ENCODE data around the gene SLC26A1. TPM values are rescaled to one million over a fixed set of nuclear protein-coding genes. Genes with fewer than 3 reads are reported as not detected.

The SLC26A1 gene
- total RNA-seq, 1 experiment from 2014 or later = 1.8 TPM

DNA sequence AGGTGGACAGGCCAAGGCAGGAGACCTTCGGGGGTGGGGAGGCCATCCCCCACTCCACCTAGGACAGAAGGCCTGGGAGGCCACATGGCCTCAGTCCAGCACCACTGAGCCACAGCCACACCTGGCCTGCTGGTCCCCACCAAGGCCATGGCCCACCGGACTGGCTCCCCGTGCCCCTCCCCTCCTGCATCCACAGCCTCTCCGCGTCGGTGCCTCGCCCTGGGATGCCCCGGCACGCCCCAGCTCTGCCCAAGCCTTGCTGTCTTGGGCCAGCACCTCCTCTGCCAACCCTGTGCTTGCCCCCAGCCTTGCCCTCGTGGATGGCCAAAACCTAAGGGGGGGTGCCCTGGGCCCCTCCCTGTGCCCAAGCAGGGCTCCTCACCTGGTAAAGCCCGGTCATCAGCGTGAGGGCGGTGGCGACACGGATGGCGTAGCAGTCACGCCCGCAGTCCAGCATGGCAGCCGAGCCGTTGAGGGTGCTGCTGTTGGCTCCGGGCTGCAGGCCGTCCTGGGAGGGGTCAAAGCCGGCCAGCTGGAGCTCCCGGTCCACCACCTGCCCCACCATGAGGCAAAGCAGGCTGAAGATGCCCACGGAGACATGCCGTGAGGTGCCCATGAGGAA lies 2.3 kb downstream of the SLC26A1 start:
- intact Hi-C loops (cut with micrococcal nuclease; ENCODE audit: unreplicated experiment) (no loop called here), in situ Hi-C loops (cut with HindIII; ENCODE audit: low pct_unique_long_range_greater_than_20kb, low sequenced_read_pairs) (no loop called here)
- no peak for TF ChIP-seq TCF7L2 (IDR thresholded peaks at IDR 0.05; ENCODE audit: low read depth, low read length)
- TF ChIP-seq SIN3A (IDR thresholded peaks at IDR 0.05; ENCODE audit: borderline replicate concordance, insufficient read depth, low read depth, low read length) = no peak
- TF ChIP-seq, protein P1, sequence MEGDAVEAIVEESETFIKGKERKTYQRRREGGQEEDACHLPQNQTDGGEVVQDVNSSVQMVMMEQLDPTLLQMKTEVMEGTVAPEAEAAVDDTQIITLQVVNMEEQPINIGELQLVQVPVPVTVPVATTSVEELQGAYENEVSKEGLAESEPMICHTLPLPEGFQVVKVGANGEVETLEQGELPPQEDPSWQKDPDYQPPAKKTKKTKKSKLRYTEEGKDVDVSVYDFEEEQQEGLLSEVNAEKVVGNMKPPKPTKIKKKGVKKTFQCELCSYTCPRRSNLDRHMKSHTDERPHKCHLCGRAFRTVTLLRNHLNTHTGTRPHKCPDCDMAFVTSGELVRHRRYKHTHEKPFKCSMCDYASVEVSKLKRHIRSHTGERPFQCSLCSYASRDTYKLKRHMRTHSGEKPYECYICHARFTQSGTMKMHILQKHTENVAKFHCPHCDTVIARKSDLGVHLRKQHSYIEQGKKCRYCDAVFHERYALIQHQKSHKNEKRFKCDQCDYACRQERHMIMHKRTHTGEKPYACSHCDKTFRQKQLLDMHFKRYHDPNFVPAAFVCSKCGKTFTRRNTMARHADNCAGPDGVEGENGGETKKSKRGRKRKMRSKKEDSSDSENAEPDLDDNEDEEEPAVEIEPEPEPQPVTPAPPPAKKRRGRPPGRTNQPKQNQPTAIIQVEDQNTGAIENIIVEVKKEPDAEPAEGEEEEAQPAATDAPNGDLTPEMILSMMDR (IDR thresholded peaks at IDR 0.05) = no peak
- TF ChIP-seq, protein P2, sequence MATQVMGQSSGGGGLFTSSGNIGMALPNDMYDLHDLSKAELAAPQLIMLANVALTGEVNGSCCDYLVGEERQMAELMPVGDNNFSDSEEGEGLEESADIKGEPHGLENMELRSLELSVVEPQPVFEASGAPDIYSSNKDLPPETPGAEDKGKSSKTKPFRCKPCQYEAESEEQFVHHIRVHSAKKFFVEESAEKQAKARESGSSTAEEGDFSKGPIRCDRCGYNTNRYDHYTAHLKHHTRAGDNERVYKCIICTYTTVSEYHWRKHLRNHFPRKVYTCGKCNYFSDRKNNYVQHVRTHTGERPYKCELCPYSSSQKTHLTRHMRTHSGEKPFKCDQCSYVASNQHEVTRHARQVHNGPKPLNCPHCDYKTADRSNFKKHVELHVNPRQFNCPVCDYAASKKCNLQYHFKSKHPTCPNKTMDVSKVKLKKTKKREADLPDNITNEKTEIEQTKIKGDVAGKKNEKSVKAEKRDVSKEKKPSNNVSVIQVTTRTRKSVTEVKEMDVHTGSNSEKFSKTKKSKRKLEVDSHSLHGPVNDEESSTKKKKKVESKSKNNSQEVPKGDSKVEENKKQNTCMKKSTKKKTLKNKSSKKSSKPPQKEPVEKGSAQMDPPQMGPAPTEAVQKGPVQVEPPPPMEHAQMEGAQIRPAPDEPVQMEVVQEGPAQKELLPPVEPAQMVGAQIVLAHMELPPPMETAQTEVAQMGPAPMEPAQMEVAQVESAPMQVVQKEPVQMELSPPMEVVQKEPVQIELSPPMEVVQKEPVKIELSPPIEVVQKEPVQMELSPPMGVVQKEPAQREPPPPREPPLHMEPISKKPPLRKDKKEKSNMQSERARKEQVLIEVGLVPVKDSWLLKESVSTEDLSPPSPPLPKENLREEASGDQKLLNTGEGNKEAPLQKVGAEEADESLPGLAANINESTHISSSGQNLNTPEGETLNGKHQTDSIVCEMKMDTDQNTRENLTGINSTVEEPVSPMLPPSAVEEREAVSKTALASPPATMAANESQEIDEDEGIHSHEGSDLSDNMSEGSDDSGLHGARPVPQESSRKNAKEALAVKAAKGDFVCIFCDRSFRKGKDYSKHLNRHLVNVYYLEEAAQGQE (IDR thresholded peaks at IDR 0.05; ENCODE audit: insufficient read depth in 1 of 2, low read depth in 2 of 2, low read length in 1 of 2) = no peak
- no peak for TF ChIP-seq POLR2AphosphoS5 (IDR thresholded peaks at IDR 0.05; ENCODE audit: low read depth, low read length)
- H3K27me3 ChIP-seq (ENCODE audit: control insufficient read depth, insufficient read depth, low read length) = no peaks in the 10 kb centered on the region
- no peak for ATAC-seq
- peaks cover 18% of the 10 kb centered on the region for H3K4me1 ChIP-seq (ENCODE audit: control insufficient read depth, insufficient read depth, low read length)
- no peak overlapping the region for H3K27ac ChIP-seq (ENCODE audit: low read length)
- BruUV-seq (replicated peaks) = no TSS peak
- no peaks in the 10 kb centered on the region for H3K9me3 ChIP-seq (ENCODE audit: control insufficient read depth, insufficient read depth, low read depth, low read length)
- no peak for DNase-seq (ENCODE audit: low read depth, low spot score)
- ChIA-PET POLR2A (no interaction called here), CTCF (no interaction called here)
- H3K36me3 ChIP-seq (ENCODE audit: control insufficient read depth, insufficient read depth, low read length) = no peaks in the 10 kb centered on the region
- no peak overlapping the region for H3K4me3 ChIP-seq (ENCODE audit: low read depth in 2 of 2, low read length in 2 of 2)

DNA sequence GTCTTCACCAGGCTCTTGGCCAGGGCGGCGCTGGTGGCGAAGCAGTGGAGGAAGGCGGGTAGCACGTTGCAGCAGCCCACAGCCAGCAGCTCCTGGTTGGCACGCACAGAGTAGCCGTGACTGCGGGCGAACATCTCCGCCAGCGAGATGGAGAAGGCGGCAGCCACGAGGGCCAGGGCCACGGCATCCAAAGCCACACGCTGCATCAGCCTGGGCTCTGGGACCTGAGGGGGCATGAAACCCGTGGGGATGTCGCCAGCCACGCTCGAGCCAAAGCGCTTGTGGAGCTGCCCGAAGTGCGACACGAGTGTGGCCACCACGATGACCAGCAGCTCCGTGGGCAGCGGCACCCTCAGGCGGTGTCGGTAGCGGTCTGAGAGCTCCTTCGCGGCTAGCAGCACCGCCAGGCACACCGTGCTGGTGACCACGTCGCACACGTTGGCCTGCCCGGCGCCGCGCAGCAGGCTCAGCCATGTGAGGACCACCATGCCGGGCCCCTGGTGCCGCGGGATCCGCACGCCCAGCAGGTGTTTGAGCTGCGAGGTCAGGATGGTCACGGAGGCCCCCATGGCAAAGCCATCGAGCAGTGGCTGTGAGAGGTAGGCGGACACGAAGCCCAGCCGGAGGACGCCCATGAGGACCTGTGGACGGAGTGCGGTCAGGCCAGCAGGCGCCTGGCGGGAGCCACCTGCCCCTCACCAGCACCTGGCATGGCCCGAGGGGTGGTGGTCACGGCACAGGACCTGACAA lies 3.3 kb downstream of the SLC26A1 start:
- no TSS peak for BruUV-seq (replicated peaks)
- POLR2A ChIA-PET = no interaction called here
- H3K9me3 ChIP-seq (ENCODE audit: control insufficient read depth, insufficient read depth, low read depth, low read length) = no peaks in the 10 kb centered on the region

More for the DNA sequence above, 3.3 kb downstream of the SLC26A1 start:
- CTCF ChIA-PET = no interaction called here
- ATAC-seq = no peak
- Histone ChIP-seq H3K27ac (ENCODE audit: low read length) (no peak overlapping the region), H3K4me3 (ENCODE audit: low read depth in 2 of 2, low read length in 2 of 2) (no peak overlapping the region), H3K27me3 (ENCODE audit: control insufficient read depth, insufficient read depth, low read length) (no peaks in the 10 kb centered on the region), H3K36me3 (ENCODE audit: control insufficient read depth, insufficient read depth, low read length) (no peaks in the 10 kb centered on the region), H3K4me1 (ENCODE audit: control insufficient read depth, insufficient read depth, low read length) (peaks cover 24% of the 10 kb centered on the region)
- in situ Hi-C loops (cut with HindIII; ENCODE audit: low pct_unique_long_range_greater_than_20kb, low sequenced_read_pairs) (no loop called here), intact Hi-C loops (cut with micrococcal nuclease; ENCODE audit: unreplicated experiment) (no loop called here)
- TF ChIP-seq, protein P2 (IDR thresholded peaks at IDR 0.05; ENCODE audit: insufficient read depth in 1 of 2, low read depth in 2 of 2, low read length in 1 of 2) = no peak
- TF ChIP-seq, protein P1 (IDR thresholded peaks at IDR 0.05) = no peak
- no peak for TF ChIP-seq POLR2AphosphoS5 (IDR thresholded peaks at IDR 0.05; ENCODE audit: low read depth, low read length)
- TF ChIP-seq TCF7L2 (IDR thresholded peaks at IDR 0.05; ENCODE audit: low read depth, low read length) = no peak
- TF ChIP-seq SIN3A (IDR thresholded peaks at IDR 0.05; ENCODE audit: borderline replicate concordance, insufficient read depth, low read depth, low read length) = no peak
- DNase-seq (ENCODE audit: low read depth, low spot score) = no peak

Measured in Panc1 (cell line).